HAP-1 (cell line): ENCODE data around the gene BCKDK.
"Not testable (repeated sequence)": the region's sequence is repeated elsewhere in the genome, so short reads cannot be mapped to it uniquely, and the experiment has no call there.

ENCODE experiments used
- DNase-seq, 2 experiments: peaks; one replicate each; pipeline ENCODE4 v3.0.0-alpha.2; 2016 to 2020; ENCODE audit warnings: low spot score in 2 of 2
- H3K27me3 ChIP-seq: fragments of 250-450 bp; sonication (Bioruptor Pico); 2 replicates; pipeline ENCODE4 v1.5.1; 2020; ENCODE audit warnings: low read depth, mild to moderate bottlenecking, moderate library complexity
- H3K36me3 ChIP-seq: fragments of 250-450 bp; sonication (Bioruptor Pico); replicated peaks from 2 replicates; pipeline ENCODE4 v1.5.1; 2020; ENCODE audit warnings: mild to moderate bottlenecking
- H3K4me1 ChIP-seq: fragments of 250-450 bp; sonication (Bioruptor Pico); 2 replicates; pipeline ENCODE4 v1.5.1; 2020; ENCODE audit warnings: mild to moderate bottlenecking
- H3K4me3 ChIP-seq: fragments of 250-450 bp; sonication (Bioruptor Pico); 2 replicates; pipeline ENCODE4 v1.5.1; 2020; ENCODE audit warnings: mild to moderate bottlenecking, moderate library complexity
- H3K9me3 ChIP-seq: fragments of 250-450 bp; sonication (Bioruptor Pico); 2 replicates; pipeline ENCODE4 v1.5.1; 2020; ENCODE audit warnings: mild to moderate bottlenecking, moderate library complexity
- in situ Hi-C: fragments of 300-500 bp; cut with MboI; formaldehyde crosslinking; loops from 3 replicates; pipeline ENCODE4 v1.14.3; 2020; ENCODE audit warnings: low sequenced_read_pairs, inconsistent platforms, mixed read lengths

BCKDK gene

DNA sequence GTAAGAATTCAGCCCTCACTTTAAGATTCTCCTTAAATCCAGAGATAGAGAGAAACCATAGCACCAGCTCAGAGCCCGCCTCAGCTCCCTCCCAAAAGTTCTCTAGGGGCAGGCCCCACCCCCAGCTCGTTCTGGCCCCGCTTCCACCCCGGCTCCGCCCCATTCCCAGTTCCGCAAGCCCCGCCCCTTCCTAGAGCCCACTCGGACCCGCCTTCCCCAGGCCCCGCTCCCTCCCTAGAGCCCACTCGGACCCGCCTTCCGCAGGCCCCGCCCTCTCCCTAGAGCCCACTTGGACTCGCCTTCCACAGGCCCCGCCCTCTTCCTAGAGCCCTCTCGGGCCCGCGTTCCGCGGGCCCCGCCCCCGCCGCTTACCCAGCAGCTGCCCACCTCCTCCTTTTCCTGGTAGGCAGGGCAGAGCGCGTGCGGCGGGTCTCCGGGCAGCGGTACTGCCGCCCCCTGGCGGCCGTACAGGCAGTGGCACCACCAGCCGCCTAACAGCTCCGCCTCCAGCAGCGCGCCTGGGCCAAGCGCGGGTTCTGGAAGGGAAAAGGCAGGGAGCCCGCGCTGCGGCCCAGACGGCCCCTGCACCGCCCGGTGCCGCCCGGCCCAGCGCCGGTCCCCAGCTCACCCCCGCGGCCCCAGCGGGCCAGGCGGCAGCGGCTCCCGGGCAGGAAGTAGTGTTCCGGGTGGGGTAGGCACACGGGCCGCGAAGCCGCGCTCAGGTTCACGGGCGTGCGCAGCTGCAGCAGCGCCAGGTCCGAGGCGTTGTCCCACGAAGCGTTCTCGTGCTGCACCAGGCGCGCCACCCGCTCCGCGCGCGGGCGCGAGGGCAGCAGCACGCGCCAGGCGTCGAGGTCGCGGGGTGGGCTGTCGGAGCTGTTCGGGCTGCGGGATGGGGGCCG lies 34.2 kb downstream of the BCKDK start:
- H3K36me3 ChIP-seq = no peaks in the 10 kb centered on the region
- in situ Hi-C loops = no loop called here
- peak overlapping the region; percentile 21 for H3K4me3 ChIP-seq
- peaks cover 11% of the 10 kb centered on the region for H3K4me1 ChIP-seq
- no peaks in the 10 kb centered on the region for H3K27me3 ChIP-seq
- H3K9me3 ChIP-seq = no peaks in the 10 kb centered on the region
- peak; percentile 96 to 100 for DNase-seq

DNA sequence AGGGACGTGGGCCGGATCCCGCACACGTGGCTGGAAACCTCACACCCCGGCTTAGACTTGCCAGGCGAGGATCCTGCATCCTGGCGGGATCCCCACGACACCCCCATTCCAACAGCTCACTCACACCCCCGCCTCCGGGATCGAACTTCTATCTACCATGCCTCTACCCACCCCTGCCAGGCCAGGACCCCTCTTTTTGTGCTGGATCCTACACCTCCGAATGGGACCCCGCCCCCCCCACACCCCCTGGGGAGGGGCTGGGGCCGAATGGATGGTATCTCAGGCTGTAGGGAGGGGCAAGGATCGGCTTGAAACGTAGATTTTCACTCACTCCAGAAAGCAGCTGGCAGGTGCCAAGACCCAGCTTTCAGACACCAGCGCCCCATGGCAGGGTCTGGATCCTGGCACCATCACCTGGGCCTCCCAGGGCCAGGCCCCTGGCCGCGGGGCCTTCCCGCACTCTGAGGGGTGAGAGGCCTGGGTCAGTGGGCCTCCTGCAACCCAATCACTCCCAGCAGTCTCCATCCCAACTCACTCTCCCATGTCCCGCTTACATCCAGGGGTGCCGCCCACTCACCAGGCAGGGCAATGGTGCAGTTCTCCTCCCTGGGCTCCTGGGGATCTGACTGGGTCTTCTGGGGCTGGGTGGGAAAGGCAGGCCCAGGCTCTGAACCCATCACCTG lies 35.0 kb downstream of the BCKDK start:
- Histone ChIP-seq H3K9me3 (no peaks in the 10 kb centered on the region), H3K4me3 (no peak overlapping the region), H3K27me3 (no peaks in the 10 kb centered on the region), H3K36me3 (no peaks in the 10 kb centered on the region), H3K4me1 (peaks cover 11% of the 10 kb centered on the region)
- no peak for DNase-seq
- in situ Hi-C loops = no loop called here

DNA sequence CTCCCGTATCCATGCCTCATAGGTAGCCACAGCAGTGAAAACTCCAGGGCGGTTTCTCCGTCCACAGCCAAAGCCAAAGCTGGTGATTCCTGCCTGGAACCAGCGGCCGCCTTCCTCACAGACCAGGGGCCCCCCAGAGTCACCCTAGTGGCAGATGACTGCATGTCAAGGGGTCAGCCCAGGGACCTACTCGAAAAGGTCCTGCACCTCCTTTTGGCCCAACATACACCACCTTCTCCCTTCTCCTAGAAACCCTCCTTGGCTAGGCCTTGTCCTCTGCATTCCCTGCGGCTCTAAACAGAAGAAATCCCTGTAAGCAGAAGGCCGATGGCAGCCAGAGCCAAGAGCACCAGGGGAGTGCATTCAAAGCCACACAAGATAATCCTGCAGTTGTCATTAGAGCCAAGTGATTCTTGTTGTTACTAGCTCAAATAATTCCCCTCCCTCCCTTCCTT lies 35.5 kb downstream of the BCKDK start:
- DNase-seq = no peak
- H3K36me3 ChIP-seq = no peaks in the 10 kb centered on the region
- H3K4me3 ChIP-seq = no peak overlapping the region
- peaks cover 11% of the 10 kb centered on the region for H3K4me1 ChIP-seq
- H3K27me3 ChIP-seq = no peaks in the 10 kb centered on the region
- H3K9me3 ChIP-seq = no peaks in the 10 kb centered on the region
- in situ Hi-C loops = no loop called here

GRCh38 chr16:31144418-31144817 lies 36.2 kb downstream of the BCKDK start:
- H3K27me3 ChIP-seq, in situ Hi-C loops, H3K36me3 ChIP-seq, H3K4me3 ChIP-seq, DNase-seq, H3K9me3 ChIP-seq: not testable (repeated sequence)
- peaks cover 11% of the 10 kb centered on the region for H3K4me1 ChIP-seq

- no peaks in the 10 kb centered on the region for H3K27me3 ChIP-seq
- no peaks in the 10 kb centered on the region for H3K9me3 ChIP-seq
- no peaks in the 10 kb centered on the region for H3K36me3 ChIP-seq
- H3K4me3 ChIP-seq = no peak overlapping the region
- no peak for DNase-seq
- in situ Hi-C loops = no loop called here
- H3K4me1 ChIP-seq = peaks cover 11% of the 10 kb centered on the region
These were observed 37.3 kb downstream of the BCKDK start for GRCh38 chr16:31145398-31145990.

DNA sequence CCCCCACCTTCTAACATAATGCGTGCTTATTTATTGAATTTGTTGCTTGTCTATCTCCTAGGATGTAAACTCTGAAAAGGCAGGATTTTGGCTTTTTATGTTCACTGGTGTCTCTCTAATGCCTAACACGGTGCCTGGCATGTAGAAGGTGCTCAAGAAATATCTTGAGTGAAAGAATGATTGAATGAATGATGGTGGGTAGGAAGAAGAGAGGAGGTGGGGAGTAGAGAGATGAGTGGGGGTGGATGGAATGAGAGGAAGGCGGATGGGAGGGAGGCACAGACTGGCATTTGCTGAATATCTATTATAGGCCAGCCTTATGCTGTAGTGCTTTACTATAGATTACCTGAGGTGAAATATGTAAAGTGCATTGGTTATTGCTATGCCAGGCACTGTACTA lies 39.4 kb downstream of the BCKDK start:
- DNase-seq = no peak
- no peak overlapping the region for H3K4me3 ChIP-seq
- no peaks in the 10 kb centered on the region for H3K9me3 ChIP-seq
- no peaks in the 10 kb centered on the region for H3K36me3 ChIP-seq
- in situ Hi-C loops = no loop called here
- H3K27me3 ChIP-seq = no peaks in the 10 kb centered on the region
- peaks cover 3% of the 10 kb centered on the region for H3K4me1 ChIP-seq

DNA sequence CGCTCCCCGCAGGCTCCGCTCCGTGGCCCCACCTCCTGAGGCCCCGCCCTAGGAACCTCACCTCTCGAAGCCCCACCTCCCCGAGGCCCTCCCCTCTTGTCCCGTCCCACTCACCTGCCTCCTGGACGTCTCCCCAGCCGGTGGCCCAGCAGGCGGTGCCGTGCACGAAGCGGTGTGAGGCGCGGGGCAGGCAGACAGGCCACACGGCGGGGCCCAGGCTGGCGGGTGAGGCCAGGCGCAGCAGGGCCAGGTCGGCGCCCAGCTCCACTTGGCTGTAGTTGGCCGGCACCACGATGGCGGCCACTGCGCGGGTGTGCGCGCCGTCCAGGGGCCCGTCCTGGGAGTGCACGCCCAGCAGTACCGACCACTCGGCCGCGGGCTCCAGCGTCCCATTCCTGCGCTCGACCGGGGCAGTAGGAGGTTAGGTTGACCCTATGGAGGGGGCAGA lies 40.1 kb downstream of the BCKDK start:
- no peaks in the 10 kb centered on the region for H3K27me3 ChIP-seq
- in situ Hi-C loops = no loop called here
- H3K4me3 ChIP-seq = no peak overlapping the region
- DNase-seq = no peak
- H3K9me3 ChIP-seq = no peaks in the 10 kb centered on the region
- no peaks in the 10 kb centered on the region for H3K4me1 ChIP-seq
- no peaks in the 10 kb centered on the region for H3K36me3 ChIP-seq

DNA sequence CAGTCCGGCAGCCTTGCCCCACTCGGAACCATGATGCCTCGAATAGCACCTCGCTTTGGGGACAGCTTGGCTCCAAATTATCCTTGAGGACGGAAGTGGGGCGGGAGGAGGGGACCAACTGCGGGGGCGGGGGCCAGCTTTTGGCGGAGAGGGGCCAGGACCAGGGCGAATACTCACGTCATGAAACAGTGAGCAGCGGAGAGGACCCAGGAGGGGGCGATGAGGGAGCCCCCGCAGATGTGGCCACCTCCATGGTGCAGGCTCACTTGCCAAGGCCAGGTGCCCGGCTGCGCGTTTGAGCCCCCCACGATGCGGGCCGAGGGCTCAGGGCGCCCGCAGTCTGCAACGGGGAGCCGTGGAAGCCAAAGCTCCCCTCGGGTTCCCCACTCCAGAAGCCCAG lies 40.7 kb downstream of the BCKDK start:
- no peak for DNase-seq
- Histone ChIP-seq H3K4me3 (no peak overlapping the region), H3K36me3 (no peaks in the 10 kb centered on the region), H3K9me3 (no peaks in the 10 kb centered on the region), H3K27me3 (no peaks in the 10 kb centered on the region), H3K4me1 (no peaks in the 10 kb centered on the region)
- in situ Hi-C loops = no loop called here

- DNase-seq = no peak
- Histone ChIP-seq H3K9me3 (no peaks in the 10 kb centered on the region), H3K4me1 (no peaks in the 10 kb centered on the region), H3K4me3 (no peak overlapping the region), H3K27me3 (no peaks in the 10 kb centered on the region), H3K36me3 (no peaks in the 10 kb centered on the region)
- in situ Hi-C loops = no loop called here
These were observed 41.1 kb downstream of the BCKDK start for GRCh38 chr16:31149332-31149731.

GRCh38 chr16:31149894-31150890 lies 42.0 kb downstream of the BCKDK start, which contains the start of gene PRSS36:
TSS of gene PRSS36 (minus strand) at chr16:31150066. CDS start at chr16:31150035, 31 bp downstream.
- H3K4me1 ChIP-seq = no peaks in the 10 kb centered on the region
- H3K36me3 ChIP-seq = no peaks in the 10 kb centered on the region
- DNase-seq = no peak
- no peaks in the 10 kb centered on the region for H3K27me3 ChIP-seq
- in situ Hi-C loops = no loop called here
- no peak within 1 kb of the TSS for H3K4me3 ChIP-seq
- H3K9me3 ChIP-seq = no peaks in the 10 kb centered on the region

DNA sequence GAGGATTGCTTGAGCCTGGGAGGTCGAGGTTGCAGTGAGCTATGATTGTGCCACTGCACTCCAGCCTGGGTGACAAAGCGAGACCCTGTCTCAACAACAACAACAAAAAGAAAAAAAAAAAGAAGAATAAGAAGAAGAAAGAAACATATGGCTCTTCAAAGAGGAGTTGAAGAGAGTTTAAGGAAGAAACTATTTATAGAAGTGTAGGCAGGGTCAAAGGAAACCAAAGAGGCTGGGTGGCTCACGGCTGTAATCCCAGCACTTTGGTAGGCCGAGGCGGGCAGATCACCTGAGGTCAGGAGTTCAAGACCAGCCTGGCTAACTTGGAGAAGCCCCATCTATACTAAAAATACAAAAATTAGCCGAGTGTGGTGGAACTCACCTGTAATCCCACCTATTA lies 42.8 kb downstream of the BCKDK start:
- H3K9me3 ChIP-seq, in situ Hi-C loops, H3K36me3 ChIP-seq, H3K4me3 ChIP-seq, H3K27me3 ChIP-seq, H3K4me1 ChIP-seq, DNase-seq: not testable (repeated sequence)

GRCh38 chr16:31157136-31157535 lies 49.0 kb downstream of the BCKDK start:
- Histone ChIP-seq H3K4me1 (peaks cover 4% of the 10 kb centered on the region; the same call in 1 of the 2 replicates), H3K27me3 (no peaks in the 10 kb centered on the region), H3K36me3 (no peaks in the 10 kb centered on the region), H3K9me3 (no peaks in the 10 kb centered on the region), H3K4me3 (no peak overlapping the region)
- no peak for DNase-seq
- in situ Hi-C loops = no loop called here
